Glutamatergic neuron (in vitro differentiated cells): Measurements from ENCODE around the gene HBM. TPM values are rescaled to one million over a fixed set of nuclear protein-coding genes. Genes with fewer than 3 reads are reported as not detected.
A peak's percentile ranks its signal among the peaks of the same experiment; 100 is the strongest.
"Not testable (repeated sequence)": the region's sequence is repeated elsewhere in the genome, so short reads cannot be mapped to it uniquely, and the experiment has no call there.

Experiments used
- DNase-seq: peaks from one replicate; pipeline ENCODE4 v3.0.0; 2022
- H3K27ac Mint-ChIP-seq: one replicate; pipeline ENCODE4 v1.8.0; 2020; ENCODE audit warnings: mild to moderate bottlenecking, mixed read lengths, inconsistent platforms; ENCODE audit not compliant: unreplicated experiment
- H3K27me3 Mint-ChIP-seq: one replicate; pipeline ENCODE4 v1.8.0; 2020; ENCODE audit warnings: mild to moderate bottlenecking, moderate library complexity, mixed read lengths, inconsistent platforms; ENCODE audit not compliant: unreplicated experiment
- H3K36me3 Mint-ChIP-seq: one replicate; pipeline ENCODE4 v1.8.0; 2020; ENCODE audit warnings: mild to moderate bottlenecking, mixed read lengths, inconsistent platforms; ENCODE audit not compliant: unreplicated experiment
- H3K4me1 Mint-ChIP-seq: one replicate; pipeline ENCODE4 v1.8.0; 2020; ENCODE audit warnings: mild to moderate bottlenecking, low read depth, mixed read lengths, inconsistent platforms; ENCODE audit not compliant: unreplicated experiment
- H3K4me3 Mint-ChIP-seq: one replicate; pipeline ENCODE4 v1.8.0; 2020; ENCODE audit warnings: mild to moderate bottlenecking, mixed read lengths, inconsistent platforms; ENCODE audit not compliant: unreplicated experiment
- H3K9me3 Mint-ChIP-seq: one replicate; pipeline ENCODE4 v1.8.0; 2020; ENCODE audit warnings: mild to moderate bottlenecking, moderate library complexity, mixed read lengths, inconsistent platforms; ENCODE audit not compliant: unreplicated experiment
- total RNA-seq: library from RNA; stranded (reverse); fragmentation: NEBNext Ultra II Directional; extraction: Animal tissue kit (Norgen Biotek cat#: 25700); gene quantifications from one replicate; pipeline ENCODE4 v1.2.1, GENCODE V29; 2021; ENCODE audit not compliant: unreplicated experiment
- TF ChIP-seq, protein P1 (sequence below): fragments of 200-600 bp; sonication (generic); IDR thresholded peaks from one replicate; pipeline ENCODE4 v1.5.0; 2021; ENCODE audit not compliant: partially characterized antibody, unreplicated experiment

Gene HBM
- total RNA-seq, 1 donor from 2014 or later, result not detected

DNA sequence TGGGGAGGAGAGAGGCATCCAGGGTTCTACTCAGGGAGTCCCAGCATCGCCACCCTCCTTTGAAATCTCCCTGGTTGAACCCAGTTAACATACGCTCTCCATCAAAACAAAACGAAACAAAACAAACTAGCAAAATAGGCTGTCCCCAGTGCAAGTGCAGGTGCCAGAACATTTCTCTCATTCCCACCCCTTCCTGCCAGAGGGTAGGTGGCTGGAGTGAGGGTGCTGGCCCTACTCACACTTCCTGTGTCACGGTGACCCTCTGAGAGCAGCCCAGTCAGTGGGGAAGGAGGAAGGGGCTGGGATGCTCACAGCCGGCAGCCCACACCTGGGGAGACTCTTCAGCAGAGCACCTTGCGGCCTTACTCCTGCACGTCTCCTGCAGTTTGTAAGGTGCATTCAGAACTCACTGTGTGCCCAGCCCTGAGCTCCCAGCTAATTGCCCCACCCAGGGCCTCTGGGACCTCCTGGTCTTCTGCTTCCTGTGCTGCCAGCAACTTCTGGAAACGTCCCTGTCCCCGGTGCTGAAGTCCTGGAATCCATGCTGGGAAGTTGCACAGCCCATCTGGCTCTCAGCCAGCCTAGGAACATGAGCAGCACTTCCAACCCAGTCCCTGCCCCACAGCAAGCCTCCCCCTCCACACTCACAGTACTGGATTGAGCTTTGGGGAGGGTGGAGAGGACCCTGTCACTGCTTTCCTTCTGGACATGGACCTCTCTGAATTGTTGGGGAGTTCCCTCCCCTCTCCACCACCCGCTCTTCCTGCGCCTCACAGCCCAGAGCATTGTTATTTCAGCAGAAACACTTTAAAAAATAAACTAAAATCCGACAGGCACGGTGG, 8.4 kb downstream of the HBM start:
- Mint-ChIP-seq H3K9me3 (peaks cover 11% of the 10 kb centered on the region), H3K27me3 (peaks cover 39% of the 10 kb centered on the region), H3K4me3 (peak overlapping the region; percentile 49)
- H3K27ac Mint-ChIP-seq, H3K4me1 Mint-ChIP-seq, DNase-seq, H3K36me3 Mint-ChIP-seq: not testable (repeated sequence)

DNA sequence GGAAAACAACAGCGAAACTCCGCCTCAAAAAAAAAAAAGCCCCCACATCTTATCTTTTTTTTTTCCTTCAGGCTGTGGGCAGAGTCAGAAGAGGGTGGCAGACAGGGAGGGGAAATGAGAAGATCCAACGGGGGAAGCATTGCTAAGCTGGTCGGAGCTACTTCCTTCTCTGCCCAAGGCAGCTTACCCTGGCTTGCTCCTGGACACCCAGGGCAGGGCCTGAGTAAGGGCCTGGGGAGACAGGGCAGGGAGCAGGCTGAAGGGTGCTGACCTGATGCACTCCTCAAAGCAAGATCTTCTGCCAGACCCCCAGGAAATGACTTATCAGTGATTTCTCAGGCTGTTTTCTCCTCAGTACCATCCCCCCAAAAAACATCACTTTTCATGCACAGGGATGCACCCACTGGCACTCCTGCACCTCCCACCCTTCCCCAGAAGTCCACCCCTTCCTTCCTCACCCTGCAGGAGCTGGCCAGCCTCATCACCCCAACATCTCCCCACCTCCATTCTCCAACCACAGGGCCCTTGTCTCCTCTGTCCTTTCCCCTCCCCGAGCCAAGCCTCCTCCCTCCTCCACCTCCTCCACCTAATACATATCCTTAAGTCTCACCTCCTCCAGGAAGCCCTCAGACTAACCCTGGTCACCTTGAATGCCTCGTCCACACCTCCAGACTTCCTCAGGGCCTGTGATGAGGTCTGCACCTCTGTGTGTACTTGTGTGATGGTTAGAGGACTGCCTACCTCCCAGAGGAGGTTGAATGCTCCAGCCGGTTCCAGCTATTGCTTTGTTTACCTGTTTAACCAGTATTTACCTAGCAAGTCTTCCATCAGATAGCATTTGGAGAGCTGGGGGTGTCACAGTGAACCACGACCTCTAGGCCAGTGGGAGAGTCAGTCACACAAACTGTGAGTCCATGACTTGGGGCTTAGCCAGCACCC, 9.5 kb downstream of the HBM start:
- H3K27me3 Mint-ChIP-seq, result peaks cover 39% of the 10 kb centered on the region
- no peak for DNase-seq
- TF ChIP-seq, protein P1, sequence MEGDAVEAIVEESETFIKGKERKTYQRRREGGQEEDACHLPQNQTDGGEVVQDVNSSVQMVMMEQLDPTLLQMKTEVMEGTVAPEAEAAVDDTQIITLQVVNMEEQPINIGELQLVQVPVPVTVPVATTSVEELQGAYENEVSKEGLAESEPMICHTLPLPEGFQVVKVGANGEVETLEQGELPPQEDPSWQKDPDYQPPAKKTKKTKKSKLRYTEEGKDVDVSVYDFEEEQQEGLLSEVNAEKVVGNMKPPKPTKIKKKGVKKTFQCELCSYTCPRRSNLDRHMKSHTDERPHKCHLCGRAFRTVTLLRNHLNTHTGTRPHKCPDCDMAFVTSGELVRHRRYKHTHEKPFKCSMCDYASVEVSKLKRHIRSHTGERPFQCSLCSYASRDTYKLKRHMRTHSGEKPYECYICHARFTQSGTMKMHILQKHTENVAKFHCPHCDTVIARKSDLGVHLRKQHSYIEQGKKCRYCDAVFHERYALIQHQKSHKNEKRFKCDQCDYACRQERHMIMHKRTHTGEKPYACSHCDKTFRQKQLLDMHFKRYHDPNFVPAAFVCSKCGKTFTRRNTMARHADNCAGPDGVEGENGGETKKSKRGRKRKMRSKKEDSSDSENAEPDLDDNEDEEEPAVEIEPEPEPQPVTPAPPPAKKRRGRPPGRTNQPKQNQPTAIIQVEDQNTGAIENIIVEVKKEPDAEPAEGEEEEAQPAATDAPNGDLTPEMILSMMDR, result no peak
- no peak overlapping the region for H3K4me3 Mint-ChIP-seq
- no peaks in the 10 kb centered on the region for H3K36me3 Mint-ChIP-seq
- H3K9me3 Mint-ChIP-seq, result peaks cover 15% of the 10 kb centered on the region
- H3K4me1 Mint-ChIP-seq, result peaks cover 6% of the 10 kb centered on the region
- no peak overlapping the region for H3K27ac Mint-ChIP-seq

DNA sequence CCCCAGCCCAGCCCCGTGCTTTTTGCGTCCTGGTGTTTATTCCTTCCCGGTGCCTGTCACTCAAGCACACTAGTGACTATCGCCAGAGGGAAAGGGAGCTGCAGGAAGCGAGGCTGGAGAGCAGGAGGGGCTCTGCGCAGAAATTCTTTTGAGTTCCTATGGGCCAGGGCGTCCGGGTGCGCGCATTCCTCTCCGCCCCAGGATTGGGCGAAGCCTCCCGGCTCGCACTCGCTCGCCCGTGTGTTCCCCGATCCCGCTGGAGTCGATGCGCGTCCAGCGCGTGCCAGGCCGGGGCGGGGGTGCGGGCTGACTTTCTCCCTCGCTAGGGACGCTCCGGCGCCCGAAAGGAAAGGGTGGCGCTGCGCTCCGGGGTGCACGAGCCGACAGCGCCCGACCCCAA, 10.2 kb downstream of the HBM start:
- Mint-ChIP-seq H3K9me3 (peaks cover 12% of the 10 kb centered on the region), H3K4me3 (peak overlapping the region; percentile 71), H3K27me3 (peaks cover 33% of the 10 kb centered on the region)
- not testable (repeated sequence) for H3K4me1 Mint-ChIP-seq, H3K27ac Mint-ChIP-seq, H3K36me3 Mint-ChIP-seq, DNase-seq

DNA sequence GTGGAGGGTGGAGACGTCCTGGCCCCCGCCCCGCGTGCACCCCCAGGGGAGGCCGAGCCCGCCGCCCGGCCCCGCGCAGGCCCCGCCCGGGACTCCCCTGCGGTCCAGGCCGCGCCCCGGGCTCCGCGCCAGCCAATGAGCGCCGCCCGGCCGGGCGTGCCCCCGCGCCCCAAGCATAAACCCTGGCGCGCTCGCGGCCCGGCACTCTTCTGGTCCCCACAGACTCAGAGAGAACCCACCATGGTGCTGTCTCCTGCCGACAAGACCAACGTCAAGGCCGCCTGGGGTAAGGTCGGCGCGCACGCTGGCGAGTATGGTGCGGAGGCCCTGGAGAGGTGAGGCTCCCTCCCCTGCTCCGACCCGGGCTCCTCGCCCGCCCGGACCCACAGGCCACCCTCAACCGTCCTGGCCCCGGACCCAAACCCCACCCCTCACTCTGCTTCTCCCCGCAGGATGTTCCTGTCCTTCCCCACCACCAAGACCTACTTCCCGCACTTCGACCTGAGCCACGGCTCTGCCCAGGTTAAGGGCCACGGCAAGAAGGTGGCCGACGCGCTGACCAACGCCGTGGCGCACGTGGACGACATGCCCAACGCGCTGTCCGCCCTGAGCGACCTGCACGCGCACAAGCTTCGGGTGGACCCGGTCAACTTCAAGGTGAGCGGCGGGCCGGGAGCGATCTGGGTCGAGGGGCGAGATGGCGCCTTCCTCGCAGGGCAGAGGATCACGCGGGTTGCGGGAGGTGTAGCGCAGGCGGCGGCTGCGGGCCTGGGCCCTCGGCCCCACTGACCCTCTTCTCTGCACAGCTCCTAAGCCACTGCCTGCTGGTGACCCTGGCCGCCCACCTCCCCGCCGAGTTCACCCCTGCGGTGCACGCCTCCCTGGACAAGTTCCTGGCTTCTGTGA, 11.0 kb downstream of the HBM start, which contains the start of gene HBA1:
Gene HBA1 (plus strand): TSS at position 204 of the 906 bp plus-strand sequence. CDS start 37 bp downstream, at position 241.
- peaks cover 14% of the 10 kb centered on the region for H3K9me3 Mint-ChIP-seq
- H3K4me1 Mint-ChIP-seq, DNase-seq, H3K27ac Mint-ChIP-seq, H3K36me3 Mint-ChIP-seq: not testable (repeated sequence)
- H3K27me3 Mint-ChIP-seq, result peaks cover 29% of the 10 kb centered on the region
- H3K4me3 Mint-ChIP-seq, result peak within 1 kb of the TSS; percentile 71

DNA sequence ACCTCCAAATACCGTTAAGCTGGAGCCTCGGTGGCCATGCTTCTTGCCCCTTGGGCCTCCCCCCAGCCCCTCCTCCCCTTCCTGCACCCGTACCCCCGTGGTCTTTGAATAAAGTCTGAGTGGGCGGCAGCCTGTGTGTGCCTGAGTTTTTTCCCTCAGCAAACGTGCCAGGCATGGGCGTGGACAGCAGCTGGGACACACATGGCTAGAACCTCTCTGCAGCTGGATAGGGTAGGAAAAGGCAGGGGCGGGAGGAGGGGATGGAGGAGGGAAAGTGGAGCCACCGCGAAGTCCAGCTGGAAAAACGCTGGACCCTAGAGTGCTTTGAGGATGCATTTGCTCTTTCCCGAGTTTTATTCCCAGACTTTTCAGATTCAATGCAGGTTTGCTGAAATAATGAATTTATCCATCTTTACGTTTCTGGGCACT, 11.6 kb downstream of the HBM start:
- H3K27me3 Mint-ChIP-seq, result peaks cover 28% of the 10 kb centered on the region
- H3K4me1 Mint-ChIP-seq, result peaks cover 6% of the 10 kb centered on the region
- DNase-seq, result no peak
- H3K27ac Mint-ChIP-seq, result no peak overlapping the region
- peak overlapping the region; percentile 25 for H3K4me3 Mint-ChIP-seq
- peaks cover 16% of the 10 kb centered on the region for H3K9me3 Mint-ChIP-seq
- TF ChIP-seq, protein P1, result no peak
- no peaks in the 10 kb centered on the region for H3K36me3 Mint-ChIP-seq
